Measurements from ENCODE around the gene TMCC3.

Gene TMCC3

GRCh38 chr12:94620621-94621020 lies 29.7 kb downstream of the TMCC3 start:
- Histone ChIP-seq H3K4me2 (ENCODE audit: low read length) (no peak overlapping the region), H3K9ac (ENCODE audit: low read length) (no peak overlapping the region), H3K79me2 (ENCODE audit: insufficient read depth, low read length) (no peaks in the 10 kb centered on the region), H3K36me3 (ENCODE audit: insufficient read depth, low read length) (no peaks in the 10 kb centered on the region), H4K20me1 (ENCODE audit: insufficient read depth, low read length) (no peaks in the 10 kb centered on the region), H3K4me1 (ENCODE audit: insufficient read depth, low read length, severe bottlenecking) (no peaks in the 10 kb centered on the region), H2AFZ (ENCODE audit: low read length) (no peak overlapping the region), H3F3A (ENCODE audit: insufficient read depth, low read length) (no peaks in the 10 kb centered on the region), H3K27ac (ENCODE audit: low read depth, low read length, poor library complexity, severe bottlenecking) (no peak overlapping the region), H3K9me2 (ENCODE audit: low read depth, low read length) (no peaks in the 10 kb centered on the region), H3K27me3 (ENCODE audit: insufficient read depth, low read length) (no peaks in the 10 kb centered on the region), H3K9me3 (ENCODE audit: low read length) (no peaks in the 10 kb centered on the region), H3K4me3 (ENCODE audit: low read depth, low read length, poor library complexity, severe bottlenecking) (no peak overlapping the region)
- TF ChIP-seq EZH2 (IDR thresholded peaks at IDR 0.05; ENCODE audit: borderline replicate concordance, low read length) (no peak), CTCF (IDR thresholded peaks at IDR 0.05; ENCODE audit: low read length) (no peak)

GRCh38 chr12:94618995-94619695 lies 31.2 kb downstream of the TMCC3 start:
- Histone ChIP-seq H3K9me3 (ENCODE audit: low read length) (no peaks in the 10 kb centered on the region), H3K9ac (ENCODE audit: low read length) (no peak overlapping the region), H3K9me2 (ENCODE audit: low read depth, low read length) (no peaks in the 10 kb centered on the region), H3K27me3 (ENCODE audit: insufficient read depth, low read length) (no peaks in the 10 kb centered on the region), H3K4me3 (ENCODE audit: low read depth, low read length, poor library complexity, severe bottlenecking) (no peak overlapping the region), H3K27ac (ENCODE audit: low read depth, low read length, poor library complexity, severe bottlenecking) (no peak overlapping the region), H3K4me1 (ENCODE audit: insufficient read depth, low read length, severe bottlenecking) (no peaks in the 10 kb centered on the region), H3F3A (ENCODE audit: insufficient read depth, low read length) (no peaks in the 10 kb centered on the region), H3K4me2 (ENCODE audit: low read length) (no peak overlapping the region), H3K79me2 (ENCODE audit: insufficient read depth, low read length) (no peaks in the 10 kb centered on the region), H2AFZ (ENCODE audit: low read length) (no peak overlapping the region), H4K20me1 (ENCODE audit: insufficient read depth, low read length) (no peaks in the 10 kb centered on the region), H3K36me3 (ENCODE audit: insufficient read depth, low read length) (no peaks in the 10 kb centered on the region)
- TF ChIP-seq CTCF (IDR thresholded peaks at IDR 0.05; ENCODE audit: low read length): no peak
- TF ChIP-seq EZH2 (IDR thresholded peaks at IDR 0.05; ENCODE audit: borderline replicate concordance, low read length): no peak

GRCh38 chr12:94617101-94617500 lies 33.3 kb downstream of the TMCC3 start:
- no peaks in the 10 kb centered on the region for H3F3A ChIP-seq (ENCODE audit: insufficient read depth, low read length)
- no peak overlapping the region for H2AFZ ChIP-seq (ENCODE audit: low read length)
- TF ChIP-seq EZH2 (IDR thresholded peaks at IDR 0.05; ENCODE audit: borderline replicate concordance, low read length) (no peak), CTCF (IDR thresholded peaks at IDR 0.05; ENCODE audit: low read length) (no peak)
- no peaks in the 10 kb centered on the region for H4K20me1 ChIP-seq (ENCODE audit: insufficient read depth, low read length)
- H3K27me3 ChIP-seq (ENCODE audit: insufficient read depth, low read length): no peaks in the 10 kb centered on the region
- H3K79me2 ChIP-seq (ENCODE audit: insufficient read depth, low read length): no peaks in the 10 kb centered on the region
- H3K4me1 ChIP-seq (ENCODE audit: insufficient read depth, low read length, severe bottlenecking): no peaks in the 10 kb centered on the region
- H3K9me3 ChIP-seq (ENCODE audit: low read length): no peaks in the 10 kb centered on the region
- no peaks in the 10 kb centered on the region for H3K36me3 ChIP-seq (ENCODE audit: insufficient read depth, low read length)
- no peak overlapping the region for H3K27ac ChIP-seq (ENCODE audit: low read depth, low read length, poor library complexity, severe bottlenecking)
- H3K9ac ChIP-seq (ENCODE audit: low read length): no peak overlapping the region
- H3K4me3 ChIP-seq (ENCODE audit: low read depth, low read length, poor library complexity, severe bottlenecking): no peak overlapping the region
- H3K4me2 ChIP-seq (ENCODE audit: low read length): no peak overlapping the region
- H3K9me2 ChIP-seq (ENCODE audit: low read depth, low read length): no peaks in the 10 kb centered on the region

All from OCI-LY1 (cell line).